GM23338 (cell line): ENCODE data around the gene DCAF10.
"Not testable (repeated sequence)": the region's sequence is repeated elsewhere in the genome, so short reads cannot be mapped to it uniquely, and the experiment has no call there.

Source experiments
- CREB1 ChIP-seq: fragments of 250-450 bp; sonication (Bioruptor Pico); IDR thresholded peaks from 2 replicates; pipeline ENCODE4 v1.5.0; 2020; ENCODE audit warnings: low read depth, mild to moderate bottlenecking, moderate library complexity
- EZH2 ChIP-seq: fragments of 200-600 bp; sonication (generic); IDR thresholded peaks from one replicate; pipeline ENCODE4 v1.8.0; 2017; ENCODE audit warnings: antibody characterized with exemption, mild to moderate bottlenecking, low read depth; ENCODE audit not compliant: unreplicated experiment
- EZH2phosphoT487 ChIP-seq: fragments of 200-600 bp; sonication (generic); IDR thresholded peaks from one replicate; pipeline ENCODE4 v1.8.1; 2018; ENCODE audit warnings: antibody characterized with exemption; ENCODE audit not compliant: unreplicated experiment
- JUNB ChIP-seq: IDR thresholded peaks from one replicate; pipeline ENCODE4 v1.6.1; 2016; ENCODE audit warnings: antibody characterized with exemption; ENCODE audit not compliant: unreplicated experiment
- POLR2AphosphoS5 ChIP-seq: IDR thresholded peaks from 2 replicates; pipeline ENCODE4 v1.6.1; 2016; ENCODE audit warnings: antibody characterized with exemption, low read depth
- STAT1 ChIP-seq: IDR thresholded peaks from one replicate; pipeline ENCODE4 v1.6.1; 2016; ENCODE audit warnings: antibody characterized with exemption; ENCODE audit not compliant: unreplicated experiment
- TF ChIP-seq, protein P1 (sequence below), 2 experiments: fragments of 200-600 bp in 1 of 2; sonication (generic) in 1 of 2; conservative IDR thresholded peaks; 2 replicates each; pipeline versions ENCODE4 v1.5.1 to v1.6.1; 2016 to 2017; ENCODE audit warnings: antibody characterized with exemption in 2 of 2, low read depth in 2 of 2, mild to moderate bottlenecking in 2 of 2, moderate library complexity in 1 of 2
- TF ChIP-seq, protein P2 (sequence below): IDR thresholded peaks from one replicate; pipeline ENCODE4 v1.6.1; 2018; ENCODE audit warnings: antibody characterized with exemption; ENCODE audit not compliant: unreplicated experiment

GRCh38 chr9:37909836-37910235, 109.2 kb downstream of the DCAF10 start:
- TF ChIP-seq, protein P1, sequence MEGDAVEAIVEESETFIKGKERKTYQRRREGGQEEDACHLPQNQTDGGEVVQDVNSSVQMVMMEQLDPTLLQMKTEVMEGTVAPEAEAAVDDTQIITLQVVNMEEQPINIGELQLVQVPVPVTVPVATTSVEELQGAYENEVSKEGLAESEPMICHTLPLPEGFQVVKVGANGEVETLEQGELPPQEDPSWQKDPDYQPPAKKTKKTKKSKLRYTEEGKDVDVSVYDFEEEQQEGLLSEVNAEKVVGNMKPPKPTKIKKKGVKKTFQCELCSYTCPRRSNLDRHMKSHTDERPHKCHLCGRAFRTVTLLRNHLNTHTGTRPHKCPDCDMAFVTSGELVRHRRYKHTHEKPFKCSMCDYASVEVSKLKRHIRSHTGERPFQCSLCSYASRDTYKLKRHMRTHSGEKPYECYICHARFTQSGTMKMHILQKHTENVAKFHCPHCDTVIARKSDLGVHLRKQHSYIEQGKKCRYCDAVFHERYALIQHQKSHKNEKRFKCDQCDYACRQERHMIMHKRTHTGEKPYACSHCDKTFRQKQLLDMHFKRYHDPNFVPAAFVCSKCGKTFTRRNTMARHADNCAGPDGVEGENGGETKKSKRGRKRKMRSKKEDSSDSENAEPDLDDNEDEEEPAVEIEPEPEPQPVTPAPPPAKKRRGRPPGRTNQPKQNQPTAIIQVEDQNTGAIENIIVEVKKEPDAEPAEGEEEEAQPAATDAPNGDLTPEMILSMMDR (conservative IDR thresholded peaks at IDR 0.05; ENCODE audit: low read depth in 2 of 2): not testable (repeated sequence)
- not testable (repeated sequence) for TF ChIP-seq EZH2; POLR2AphosphoS5; EZH2phosphoT487; STAT1; JUNB; CREB1 (CRISPR knock-in tag)
- TF ChIP-seq, protein P2, sequence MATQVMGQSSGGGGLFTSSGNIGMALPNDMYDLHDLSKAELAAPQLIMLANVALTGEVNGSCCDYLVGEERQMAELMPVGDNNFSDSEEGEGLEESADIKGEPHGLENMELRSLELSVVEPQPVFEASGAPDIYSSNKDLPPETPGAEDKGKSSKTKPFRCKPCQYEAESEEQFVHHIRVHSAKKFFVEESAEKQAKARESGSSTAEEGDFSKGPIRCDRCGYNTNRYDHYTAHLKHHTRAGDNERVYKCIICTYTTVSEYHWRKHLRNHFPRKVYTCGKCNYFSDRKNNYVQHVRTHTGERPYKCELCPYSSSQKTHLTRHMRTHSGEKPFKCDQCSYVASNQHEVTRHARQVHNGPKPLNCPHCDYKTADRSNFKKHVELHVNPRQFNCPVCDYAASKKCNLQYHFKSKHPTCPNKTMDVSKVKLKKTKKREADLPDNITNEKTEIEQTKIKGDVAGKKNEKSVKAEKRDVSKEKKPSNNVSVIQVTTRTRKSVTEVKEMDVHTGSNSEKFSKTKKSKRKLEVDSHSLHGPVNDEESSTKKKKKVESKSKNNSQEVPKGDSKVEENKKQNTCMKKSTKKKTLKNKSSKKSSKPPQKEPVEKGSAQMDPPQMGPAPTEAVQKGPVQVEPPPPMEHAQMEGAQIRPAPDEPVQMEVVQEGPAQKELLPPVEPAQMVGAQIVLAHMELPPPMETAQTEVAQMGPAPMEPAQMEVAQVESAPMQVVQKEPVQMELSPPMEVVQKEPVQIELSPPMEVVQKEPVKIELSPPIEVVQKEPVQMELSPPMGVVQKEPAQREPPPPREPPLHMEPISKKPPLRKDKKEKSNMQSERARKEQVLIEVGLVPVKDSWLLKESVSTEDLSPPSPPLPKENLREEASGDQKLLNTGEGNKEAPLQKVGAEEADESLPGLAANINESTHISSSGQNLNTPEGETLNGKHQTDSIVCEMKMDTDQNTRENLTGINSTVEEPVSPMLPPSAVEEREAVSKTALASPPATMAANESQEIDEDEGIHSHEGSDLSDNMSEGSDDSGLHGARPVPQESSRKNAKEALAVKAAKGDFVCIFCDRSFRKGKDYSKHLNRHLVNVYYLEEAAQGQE: not testable (repeated sequence)
